GM12878 (cell line): ENCODE measurements around the gene TBX10.

Experiments
- BRCA1 ChIP-seq: IDR thresholded peaks from 2 replicates; pipeline ENCODE4 v1.6.1; 2011; ENCODE audit warnings: low read depth, low read length, improper control_type of control experiment
- CTCF ChIP-seq, 3 experiments: IDR thresholded peaks in 2 of 3; conservative IDR thresholded peaks in 1 of 3; 2 replicates each; pipeline ENCODE4 v1.5.1; 2011; ENCODE audit warnings: low read depth in 3 of 3, low read length in 3 of 3, mild to moderate bottlenecking in 3 of 3, control low read depth in 2 of 3, moderate library complexity in 2 of 3, inconsistent platforms in 1 of 3, mixed read lengths in 1 of 3; ENCODE audit not compliant: control insufficient read depth in 2 of 3, insufficient read depth in 1 of 3; ENCODE audit errors: extremely low read depth in 1 of 3
- KDM1A ChIP-seq: fragments of 200-600 bp; sonication (generic); IDR thresholded peaks from 2 replicates; pipeline ENCODE4 v1.6.1; 2016; ENCODE audit warnings: borderline replicate concordance
- NR2C2 ChIP-seq: IDR thresholded peaks from 2 replicates; pipeline ENCODE4 v1.6.1; 2011; ENCODE audit warnings: borderline replicate concordance, low read depth; ENCODE audit not compliant: control insufficient read depth, insufficient read length
- ZNF274 ChIP-seq: IDR thresholded peaks from one replicate; pipeline ENCODE4 v1.8.0; 2011; ENCODE audit not compliant: insufficient read length, insufficient read depth
- TF ChIP-seq, protein P1 (sequence below): fragments of 450-650 bp; IDR thresholded peaks from 2 replicates; pipeline ENCODE4 v1.6.1; 2014; ENCODE audit warnings: mild to moderate bottlenecking

- TF ChIP-seq, protein P1, sequence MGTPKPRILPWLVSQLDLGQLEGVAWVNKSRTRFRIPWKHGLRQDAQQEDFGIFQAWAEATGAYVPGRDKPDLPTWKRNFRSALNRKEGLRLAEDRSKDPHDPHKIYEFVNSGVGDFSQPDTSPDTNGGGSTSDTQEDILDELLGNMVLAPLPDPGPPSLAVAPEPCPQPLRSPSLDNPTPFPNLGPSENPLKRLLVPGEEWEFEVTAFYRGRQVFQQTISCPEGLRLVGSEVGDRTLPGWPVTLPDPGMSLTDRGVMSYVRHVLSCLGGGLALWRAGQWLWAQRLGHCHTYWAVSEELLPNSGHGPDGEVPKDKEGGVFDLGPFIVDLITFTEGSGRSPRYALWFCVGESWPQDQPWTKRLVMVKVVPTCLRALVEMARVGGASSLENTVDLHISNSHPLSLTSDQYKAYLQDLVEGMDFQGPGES: no peak
- TF ChIP-seq CTCF (IDR thresholded peaks at IDR 0.05 in 2 of 3, conservative IDR thresholded peaks at IDR 0.05 in 1 of 3; ENCODE audit: control insufficient read depth in 2 of 3, extremely low read depth in 1 of 3, insufficient read depth in 1 of 3, low read depth in 3 of 3, low read length in 3 of 3) (no peak), ZNF274 (no peak), KDM1A (no peak), BRCA1 (no peak), NR2C2 (no peak)
These were observed 41.3 kb upstream of the TBX10 start for GRCh38 chr11:67680696-67681470.
